Pancreas (tissue), 10 donors: Measurements from ENCODE around the gene PREP. TPM values are rescaled to one million over a fixed set of nuclear protein-coding genes. Genes with fewer than 3 reads are reported as not detected.

Experiments used
- ATAC-seq, 4 donors: fragments of 200-7000 bp; cut with Tn5 transposase; one replicate each; pipeline versions ENCODE4 v1.8.0 to v1.9.1; 2020; ENCODE audit warnings: mild to moderate bottlenecking in 4 of 4, moderate library complexity in 4 of 4
- DNase-seq, 6 donors: peaks; one replicate each; pipeline ENCODE4 v3.0.0-alpha.2; 2020
- FAIRE-seq: peaks from 2 replicates; lab custom pipeline; 2012; peaks lifted over from hg19 to GRCh38; lab: Jason Lieb, UNC
- H3K27ac ChIP-seq, 4 donors: fragments of 200-600 bp; sonication (generic); 1 replicate in 3 of 4; 2 replicates in 1 of 4; pipeline versions ENCODE4 v1.5.0 to v1.8.0; 2020
- H3K27me3 ChIP-seq, 4 donors: fragments of 200-600 bp; one replicate each; pipeline ENCODE4 v1.8.0; 2021
- H3K36me3 ChIP-seq, 3 donors: fragments of 200-600 bp; sonication (generic) in 1 of 3; one replicate each; pipeline versions ENCODE4 v1.5.0 to v1.8.0; 2020 to 2021
- H3K4me1 ChIP-seq, 3 donors: fragments of 200-600 bp; one replicate each; pipeline ENCODE4 v1.8.0; 2021
- H3K4me3 ChIP-seq, 4 donors: fragments of 200-600 bp; sonication (generic) in 2 of 4; one replicate each; pipeline versions ENCODE4 v1.5.0 to v1.8.0; 2020 to 2021
- H3K9me3 ChIP-seq, 4 donors: fragments of 200-600 bp; one replicate each; pipeline ENCODE4 v1.8.0; 2021
- WGBS, 2 donors: extraction: QIAGEN DNeasy Blood & Tissue Kit; methylation state at CpG; one replicate each; pipeline ENCODE4 v1.1.7; 2013; 5-methylcytosine and 5-hydroxymethylcytosine counted together
- intact Hi-C, 3 donors: fragments of 100-400 bp; cut with DNase I; formaldehyde crosslinking; loops; one replicate each; pipeline versions ENCODE4 v1.11.1 to v1.14.2; 2022
- polyA plus RNA-seq, 2 donors: library from polyadenylated mRNA; stranded (reverse); fragments of 200-250 nt; gene quantifications; one replicate each; pipeline ENCODE4 v1.2.3, GENCODE V29; 2013
- total RNA-seq, 6 donors: library from RNA; stranded (reverse); fragmentation: NEBNext Ultra II Directional in 4 of 6; extraction: Animal tissue kit (Norgen Biotek cat#: 25700) in 4 of 6; gene quantifications; one replicate each; pipeline versions ENCODE4 v1.2.1 to v1.2.4, GENCODE V29; 2021 to 2023
- TF ChIP-seq, protein P1 (sequence below), 4 donors: fragments of 200-600 bp; sonication (generic) in 3 of 4; IDR thresholded peaks; one replicate each; pipeline versions ENCODE4 v1.5.0 to v1.8.0; 2021; ENCODE audit warnings: antibody characterized with exemption in 4 of 4
- donor health status: healthy with polysubstance abuse.
- donor health status: DM: no; HTN: no; CAD: no; lungs with moderate emphysema.
- donor health status: DM: no; HTN: no; CAD: no.
- donor health status: control.
- donor health status: control.
- donor health status: Bipolar disorder and iron deficiency.
- donor health status: DM: yes; HTN: yes; CAD: no.
- donor health status: DM: no; HTN: no; CAD: no.
- donor health status: DM: no; HTN: no; CAD: no.
- donor health status: DM: yes; HTN: yes; CAD: no.

Gene PREP
- total and polyA plus RNA-seq, 8 donors, result 7.6 to 16.5 (median 11.5) TPM

GRCh38 chr6:105269390-105269789, 133.5 kb downstream of the PREP start:
- Histone ChIP-seq H3K4me3 (no peak overlapping the region), H3K9me3 (no peaks in the 10 kb centered on the region), H3K27me3 (no peaks in the 10 kb centered on the region), H3K4me1 (peaks cover 0 to 4% (median 0%) of the 10 kb centered on the region in 3 donors), H3K27ac (no peak overlapping the region), H3K36me3 (no peaks in the 10 kb centered on the region)
- 78 to 89% methylated on average over 2 of the region's 2 CpGs for WGBS, 2 donors
- intact Hi-C loops, result no loop called here
- TF ChIP-seq, protein P1, sequence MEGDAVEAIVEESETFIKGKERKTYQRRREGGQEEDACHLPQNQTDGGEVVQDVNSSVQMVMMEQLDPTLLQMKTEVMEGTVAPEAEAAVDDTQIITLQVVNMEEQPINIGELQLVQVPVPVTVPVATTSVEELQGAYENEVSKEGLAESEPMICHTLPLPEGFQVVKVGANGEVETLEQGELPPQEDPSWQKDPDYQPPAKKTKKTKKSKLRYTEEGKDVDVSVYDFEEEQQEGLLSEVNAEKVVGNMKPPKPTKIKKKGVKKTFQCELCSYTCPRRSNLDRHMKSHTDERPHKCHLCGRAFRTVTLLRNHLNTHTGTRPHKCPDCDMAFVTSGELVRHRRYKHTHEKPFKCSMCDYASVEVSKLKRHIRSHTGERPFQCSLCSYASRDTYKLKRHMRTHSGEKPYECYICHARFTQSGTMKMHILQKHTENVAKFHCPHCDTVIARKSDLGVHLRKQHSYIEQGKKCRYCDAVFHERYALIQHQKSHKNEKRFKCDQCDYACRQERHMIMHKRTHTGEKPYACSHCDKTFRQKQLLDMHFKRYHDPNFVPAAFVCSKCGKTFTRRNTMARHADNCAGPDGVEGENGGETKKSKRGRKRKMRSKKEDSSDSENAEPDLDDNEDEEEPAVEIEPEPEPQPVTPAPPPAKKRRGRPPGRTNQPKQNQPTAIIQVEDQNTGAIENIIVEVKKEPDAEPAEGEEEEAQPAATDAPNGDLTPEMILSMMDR (IDR thresholded peaks at IDR 0.05), result no peak
- no peak for FAIRE-seq
- DNase-seq, result no peak
- ATAC-seq, result no peak

GRCh38 chr6:105263685-105264610, 138.9 kb downstream of the PREP start:
- FAIRE-seq (no peak), ATAC-seq (peak in 2 of 4 donors; percentile 19 to 47), DNase-seq (no peak)
- 48 to 52% methylated on average over 6 of the region's 6 CpGs for WGBS, 2 donors
- TF ChIP-seq, protein P1 (IDR thresholded peaks at IDR 0.05), result no peak
- H3K9me3 ChIP-seq, result no peaks in the 10 kb centered on the region
- no peak overlapping the region for H3K27ac ChIP-seq
- H3K27me3 ChIP-seq, result no peaks in the 10 kb centered on the region
- intact Hi-C loops, result no loop called here
- no peaks in the 10 kb centered on the region for H3K4me1 ChIP-seq
- H3K4me3 ChIP-seq, result no peak overlapping the region
- no peaks in the 10 kb centered on the region for H3K36me3 ChIP-seq

- DNase-seq (no peak), ATAC-seq (peak in 1 of 4 donors; percentile 44), FAIRE-seq (no peak)
- H3K4me3 ChIP-seq, result no peak overlapping the region
- no peaks in the 10 kb centered on the region for H3K9me3 ChIP-seq
- WGBS, 2 donors, result 64 to 68% methylated on average over 13 of the region's 13 CpGs
- H3K36me3 ChIP-seq, result no peaks in the 10 kb centered on the region
- TF ChIP-seq, protein P1 (IDR thresholded peaks at IDR 0.05), result no peak
- no peak overlapping the region for H3K27ac ChIP-seq
- H3K4me1 ChIP-seq, result no peaks in the 10 kb centered on the region
- intact Hi-C loops, result no loop called here
- H3K27me3 ChIP-seq, result no peaks in the 10 kb centered on the region
These were observed 142.7 kb downstream of the PREP start for GRCh38 chr6:105259913-105260889.

DNA sequence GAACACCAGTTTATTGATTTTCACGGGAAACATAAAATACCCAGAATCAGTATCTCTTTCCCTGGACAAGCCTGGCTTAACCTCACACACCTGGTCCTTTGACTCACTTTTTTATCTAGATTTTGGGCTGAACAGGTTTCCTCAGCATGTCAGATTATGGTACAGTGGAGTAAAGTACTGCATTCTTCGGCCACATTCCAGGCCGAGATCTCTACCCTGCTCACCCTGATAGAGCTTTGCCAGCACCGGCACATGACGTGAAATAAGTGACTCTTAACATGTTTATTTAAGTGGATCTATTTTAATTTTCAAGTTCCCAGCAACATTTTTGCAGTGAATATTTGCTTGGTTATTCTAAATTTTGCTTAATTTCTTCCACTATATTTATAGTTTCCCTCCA, 144.1 kb downstream of the PREP start:
- WGBS, 2 donors, result 10 to 44% methylated on average over 5 of the region's 5 CpGs
- intact Hi-C loops, result no loop called here
- Histone ChIP-seq H3K9me3 (no peaks in the 10 kb centered on the region), H3K4me3 (no peak overlapping the region), H3K36me3 (no peaks in the 10 kb centered on the region), H3K27ac (no peak overlapping the region), H3K4me1 (no peaks in the 10 kb centered on the region), H3K27me3 (no peaks in the 10 kb centered on the region)
- TF ChIP-seq, protein P1 (IDR thresholded peaks at IDR 0.05), result no peak
- ATAC-seq (peak in 1 of 4 donors; percentile 28), FAIRE-seq (no peak), DNase-seq (no peak)
